Astrocyte of the spinal cord (primary cell): ENCODE results near the gene IMPA2.

Experiments
- DNase-seq: peaks from one replicate; pipeline ENCODE4 v3.0.0; 2011; ENCODE audit warnings: low read depth, low spot score
- H3K4me3 ChIP-seq: 2 replicates; pipeline ENCODE4 v1.5.1; 2011; ENCODE audit warnings: low read depth, mild to moderate bottlenecking, low read length, moderate library complexity
- CTCF ChIP-seq: IDR thresholded peaks from 2 replicates; pipeline ENCODE4 v1.5.1; 2012; ENCODE audit warnings: low read depth, mild to moderate bottlenecking, low read length, inconsistent platforms
- in situ Hi-C: cut with HindIII; loops from 2 replicates; pipeline ENCODE4 v1.10.0; 2017; ENCODE audit warnings: low sequenced_read_pairs

Gene IMPA2

GRCh38 chr18:12005538-12006487 is 24.5 kb downstream of the IMPA2 start:
- H3K4me3 ChIP-seq, result no peak overlapping the region
- in situ Hi-C loops, result no loop called here
- TF ChIP-seq CTCF, result no peak
- no peak for DNase-seq

GRCh38 chr18:12006488-12006840 is 25.2 kb downstream of the IMPA2 start:
- in situ Hi-C loops, result no loop called here
- TF ChIP-seq CTCF, result no peak

GRCh38 chr18:12007063-12007462 is 25.8 kb downstream of the IMPA2 start:
- no peak for DNase-seq
- no peak overlapping the region for H3K4me3 ChIP-seq
- no peak for TF ChIP-seq CTCF
- in situ Hi-C loops, result no loop called here

More at GRCh38 chr18:12006488-12006840, 25.2 kb downstream of the IMPA2 start:
- no peak for DNase-seq
- H3K4me3 ChIP-seq, result no peak overlapping the region

- no peak overlapping the region for H3K4me3 ChIP-seq
- in situ Hi-C loops, result no loop called here
- TF ChIP-seq CTCF, result no peak
- no peak for DNase-seq
Observed at GRCh38 chr18:12008181-12008767, 27.0 kb downstream of the IMPA2 start.

DNA sequence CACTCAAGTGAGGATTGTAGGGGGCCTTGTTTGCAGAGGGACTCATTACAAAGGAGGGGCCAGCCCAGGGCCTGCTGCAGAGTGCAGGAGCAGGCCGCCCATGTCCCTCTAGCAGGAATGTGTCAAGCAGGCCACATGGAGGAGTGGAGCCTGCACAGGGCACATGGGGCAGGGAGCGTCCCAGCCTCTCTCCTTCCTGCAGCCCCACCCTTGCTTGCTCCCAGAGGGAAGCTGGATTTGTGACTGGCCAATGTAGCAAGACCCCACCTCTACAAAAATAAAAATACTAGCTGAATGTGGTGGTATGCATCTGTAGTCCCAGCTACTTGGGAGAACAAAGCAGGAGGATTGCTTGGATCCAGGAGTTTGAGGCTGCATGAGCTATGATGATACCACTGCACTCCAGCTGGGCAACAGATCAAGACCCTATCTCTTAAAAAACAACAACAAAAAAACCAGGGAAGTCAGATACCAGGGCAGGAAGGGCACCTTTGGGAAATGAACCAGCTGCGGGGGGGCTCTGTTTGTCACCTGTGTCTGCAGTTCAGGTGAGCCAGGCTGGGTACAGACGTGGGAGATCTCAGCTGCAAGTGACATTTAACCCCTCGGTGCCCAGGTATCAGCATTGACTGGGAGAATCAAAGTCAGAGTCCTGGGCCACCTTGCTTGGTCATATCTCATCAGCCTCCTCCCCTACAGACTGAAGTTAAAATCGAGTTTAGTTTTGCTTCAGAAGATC is 27.7 kb downstream of the IMPA2 start:
- no peak for TF ChIP-seq CTCF
- in situ Hi-C loops, result no loop called here
- no peak for DNase-seq
- H3K4me3 ChIP-seq, result no peak overlapping the region

DNA sequence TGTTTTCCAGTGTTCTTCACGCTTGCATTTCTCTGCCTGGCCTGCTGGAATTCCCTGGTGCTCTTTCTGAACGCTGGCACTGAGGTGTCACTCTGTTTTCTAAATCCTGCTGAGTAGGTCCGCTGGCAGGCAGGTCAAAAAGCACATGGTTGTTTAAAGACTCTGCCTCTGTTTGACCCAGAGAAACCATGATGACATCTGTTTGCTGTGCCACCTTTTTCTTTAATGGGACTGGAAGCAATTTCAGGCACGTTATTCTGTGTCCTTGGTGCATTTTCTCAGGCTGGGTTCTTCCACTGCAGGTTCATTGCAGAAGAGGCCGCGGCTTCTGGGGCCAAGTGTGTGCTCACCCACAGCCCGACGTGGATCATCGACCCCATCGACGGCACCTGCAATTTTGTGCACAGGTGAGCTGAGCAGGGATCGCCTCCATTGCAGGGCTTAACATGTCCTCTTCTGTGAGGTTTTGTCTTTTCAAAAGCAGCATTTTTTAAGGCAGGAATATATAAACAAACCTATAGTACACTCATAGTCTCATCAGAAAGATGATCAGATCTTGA is 28.4 kb downstream of the IMPA2 start:
- no peak for TF ChIP-seq CTCF
- H3K4me3 ChIP-seq, result no peak overlapping the region
- in situ Hi-C loops, result no loop called here
- DNase-seq, result no peak
